H9 (cell line): ENCODE results near the gene KAZALD1. TPM values are rescaled to one million over a fixed set of nuclear protein-coding genes. Genes with fewer than 3 reads are reported as not detected.

Experiments
- DNase-seq: peaks from one replicate; pipeline ENCODE4 v3.0.0-alpha.2; 2017
- H2AFZ ChIP-seq: one replicate; pipeline ENCODE4 v1.6.1; 2013; ENCODE audit warnings: mild to moderate bottlenecking, low read length, control low read depth, moderate library complexity
- H2AK5ac ChIP-seq: 2 replicates; pipeline ENCODE4 v1.6.1; 2013; ENCODE audit warnings: low read length, control low read depth, mixed read lengths; ENCODE audit not compliant: insufficient read length
- H2BK120ac ChIP-seq: one replicate; pipeline ENCODE4 v1.6.1; 2013; ENCODE audit warnings: low read depth, mild to moderate bottlenecking, low read length, control low read depth, inconsistent platforms; ENCODE audit not compliant: poor library complexity, severe bottlenecking
- H2BK12ac ChIP-seq: 2 replicates; pipeline ENCODE4 v1.6.1; 2013; ENCODE audit warnings: low read length, control low read depth, mixed read lengths, low read depth; ENCODE audit not compliant: insufficient read length
- H2BK15ac ChIP-seq: 2 replicates; pipeline ENCODE4 v1.6.1; 2013; ENCODE audit warnings: low read depth, low read length, control low read depth
- H2BK20ac ChIP-seq: one replicate; pipeline ENCODE4 v1.6.1; 2013; ENCODE audit warnings: low read depth, mild to moderate bottlenecking, low read length, control low read depth, inconsistent platforms; ENCODE audit not compliant: poor library complexity, severe bottlenecking
- H2BK5ac ChIP-seq: 2 replicates; pipeline ENCODE4 v1.6.1; 2013; ENCODE audit warnings: low read length, control low read depth, mixed read lengths; ENCODE audit not compliant: insufficient read length
- H3K14ac ChIP-seq: 2 replicates; pipeline ENCODE4 v1.6.1; 2013; ENCODE audit warnings: low read length, control low read depth; ENCODE audit not compliant: insufficient read depth
- H3K18ac ChIP-seq: 2 replicates; pipeline ENCODE4 v1.6.1; 2013; ENCODE audit warnings: low read depth, mild to moderate bottlenecking, mixed read lengths, low read length, control low read depth; ENCODE audit not compliant: insufficient read length
- H3K23ac ChIP-seq: 2 replicates; pipeline ENCODE4 v1.6.1; 2013; ENCODE audit warnings: low read length, control low read depth, mixed read lengths, low read depth; ENCODE audit not compliant: insufficient read length
- H3K23me2 ChIP-seq: 2 replicates; pipeline ENCODE4 v1.6.1; 2013; ENCODE audit warnings: low read depth, mild to moderate bottlenecking, mixed read lengths, low read length, control low read depth; ENCODE audit not compliant: insufficient read length, poor library complexity, severe bottlenecking
- H3K27ac ChIP-seq: 2 replicates; pipeline ENCODE4 v1.5.1; 2013; ENCODE audit warnings: low read length, control low read depth, mixed read lengths, low read depth; ENCODE audit not compliant: insufficient read length
- H3K27me3 ChIP-seq: 2 replicates; pipeline ENCODE4 v1.6.1; 2013; ENCODE audit warnings: low read length, control low read depth, inconsistent platforms; ENCODE audit not compliant: insufficient read depth
- H3K4ac ChIP-seq: 2 replicates; pipeline ENCODE4 v1.6.1; 2013; ENCODE audit warnings: low read depth, mild to moderate bottlenecking, control low read depth, inconsistent platforms, low read length, moderate library complexity
- H3K4me1 ChIP-seq: 2 replicates; pipeline ENCODE4 v1.6.1; 2013; ENCODE audit warnings: low read length, control low read depth, inconsistent platforms; ENCODE audit not compliant: insufficient read depth
- H3K4me2 ChIP-seq: 2 replicates; pipeline ENCODE4 v1.6.1; 2013; ENCODE audit warnings: low read length, control low read depth, mixed read lengths; ENCODE audit not compliant: insufficient read length, insufficient read depth
- H3K56ac ChIP-seq: 2 replicates; pipeline ENCODE4 v1.6.1; 2013; ENCODE audit warnings: low read depth, mild to moderate bottlenecking, mixed read lengths, low read length, control low read depth; ENCODE audit not compliant: insufficient read length
- H3K79me1 ChIP-seq: 2 replicates; pipeline ENCODE4 v1.6.1; 2013; ENCODE audit warnings: low read depth, mild to moderate bottlenecking, moderate library complexity, low read length, control low read depth, inconsistent platforms; ENCODE audit not compliant: insufficient read depth, poor library complexity, severe bottlenecking
- H3K79me2 ChIP-seq: 2 replicates; pipeline ENCODE4 v1.6.1; 2013; ENCODE audit warnings: low read length, control low read depth, inconsistent platforms; ENCODE audit not compliant: insufficient read depth
- H3K9ac ChIP-seq: 2 replicates; pipeline ENCODE4 v1.6.1; 2013; ENCODE audit warnings: low read length, control low read depth, mixed read lengths; ENCODE audit not compliant: insufficient read length; ENCODE audit errors: extremely low read depth
- H3K9me3 ChIP-seq: one replicate; pipeline ENCODE4 v1.6.1; 2013; ENCODE audit warnings: low read depth, low read length, inconsistent platforms; ENCODE audit not compliant: control insufficient read depth
- H3T11ph ChIP-seq: one replicate; pipeline ENCODE4 v1.6.1; 2013; ENCODE audit warnings: mild to moderate bottlenecking, low read length, control low read depth, inconsistent platforms
- H4K20me1 ChIP-seq: one replicate; pipeline ENCODE4 v1.6.1; 2013; ENCODE audit not compliant: control insufficient read depth, insufficient read length, insufficient read depth
- H4K5ac ChIP-seq: 2 replicates; pipeline ENCODE4 v1.6.1; 2013; ENCODE audit warnings: low read depth, mild to moderate bottlenecking, mixed read lengths, low read length, control low read depth; ENCODE audit not compliant: insufficient read length
- H4K8ac ChIP-seq: replicated peaks from 2 replicates; pipeline ENCODE4 v1.6.1; 2013; ENCODE audit warnings: low read length, control low read depth, mixed read lengths, low read depth; ENCODE audit not compliant: insufficient read length
- H4K91ac ChIP-seq: 2 replicates; pipeline ENCODE4 v1.6.1; 2013; ENCODE audit warnings: low read depth, mild to moderate bottlenecking, moderate library complexity, mixed read lengths, low read length, control low read depth; ENCODE audit not compliant: insufficient read length
- H3K27ac Mint-ChIP-seq, 3 experiments: 2 replicates in 2 of 3; 3 replicates in 1 of 3; pipeline ENCODE4 v1.8.0; 2020 to 2021; ENCODE audit warnings: mixed read lengths in 3 of 3, mild to moderate bottlenecking in 1 of 3, moderate library complexity in 1 of 3
- H3K27me3 Mint-ChIP-seq: 2 replicates; pipeline ENCODE4 v1.8.0; 2021; ENCODE audit warnings: low read depth, mild to moderate bottlenecking, moderate library complexity, mixed read lengths
- H3K36me3 Mint-ChIP-seq, 3 experiments: 2 replicates in 2 of 3; 3 replicates in 1 of 3; pipeline ENCODE4 v1.8.0; 2020 to 2021; ENCODE audit warnings: low read depth in 3 of 3, mixed read lengths in 3 of 3; ENCODE audit not compliant: insufficient read depth in 1 of 3
- H3K4me1 Mint-ChIP-seq, 2 experiments: 2 replicates each; pipeline ENCODE4 v1.8.0; 2020; ENCODE audit warnings: mixed read lengths in 2 of 2
- H3K4me3 Mint-ChIP-seq, 2 experiments: 2 replicates in 1 of 2; 3 replicates in 1 of 2; pipeline ENCODE4 v1.8.0; 2020 to 2021; ENCODE audit warnings: mild to moderate bottlenecking in 2 of 2, mixed read lengths in 2 of 2, moderate library complexity in 1 of 2
- H3K9me3 Mint-ChIP-seq, 2 experiments: 2 replicates in 1 of 2; 3 replicates in 1 of 2; pipeline ENCODE4 v1.8.0; 2020; ENCODE audit warnings: mild to moderate bottlenecking in 2 of 2, mixed read lengths in 2 of 2, moderate library complexity in 1 of 2
- CTCF ChIP-seq: fragments of 200-600 bp; sonication (generic); conservative IDR thresholded peaks from 3 replicates; pipeline ENCODE4 v1.8.0; 2021; ENCODE audit warnings: antibody characterized with exemption, mild to moderate bottlenecking
- WGBS: extraction: QIAGEN DNeasy Blood & Tissue Kit; methylation state at CpG from one replicate; pipeline ENCODE4 v1.1.7; 2013; ENCODE audit warnings: missing lambda C conversion rate, low lambda C conversion rate, mixed read lengths; ENCODE audit not compliant: insufficient read length; ENCODE audit errors: extremely low coverage; 5-methylcytosine and 5-hydroxymethylcytosine counted together
- total RNA-seq: library from RNA; stranded (reverse); gene quantifications from 2 replicates; pipeline ENCODE4 v1.2.1, GENCODE V29; 2021

The KAZALD1 gene
- total RNA-seq, 1 experiment from 2014 or later = 2.9 TPM

GRCh38 chr10:101036726-101037125 lies 25.1 kb upstream of the KAZALD1 start:
- Histone ChIP-seq H3K23ac (no peak overlapping the region), H3K23me2 (peaks cover 6% of the 10 kb centered on the region), H3K27me3 (peaks cover 4% of the 10 kb centered on the region; the same call in 1 of the 2 replicates), H3T11ph (no peak overlapping the region), H2AFZ (no peak overlapping the region), H3K79me1 (no peaks in the 10 kb centered on the region), H4K20me1 (no peaks in the 10 kb centered on the region), H3K18ac (no peak overlapping the region), H3K56ac (no peak overlapping the region), H2BK5ac (no peak overlapping the region), H3K9ac (no peak overlapping the region), H2BK12ac (no peak overlapping the region), H3K14ac (no peak overlapping the region), H3K4ac (no peak overlapping the region), H4K8ac (no peak overlapping the region), H4K91ac (no peak overlapping the region), H4K5ac (no peak overlapping the region), H3K9me3 (no peaks in the 10 kb centered on the region), H3K79me2 (no peaks in the 10 kb centered on the region), H2BK120ac (no peak overlapping the region), H3K27ac (no peak overlapping the region), H3K4me1 (no peaks in the 10 kb centered on the region), H2AK5ac (no peak overlapping the region), H2BK20ac (no peak overlapping the region), H3K4me2 (no peak overlapping the region), H2BK15ac (no peak overlapping the region)
- H3K4me1 Mint-ChIP-seq = peaks cover 9 to 22% of the 10 kb centered on the region in 2 experiments
- H3K27me3 Mint-ChIP-seq = peaks cover 76% of the 10 kb centered on the region
- H3K36me3 Mint-ChIP-seq = no peaks in the 10 kb centered on the region
- H3K9me3 Mint-ChIP-seq = no peaks in the 10 kb centered on the region
- no peak for DNase-seq
- no peak overlapping the region for H3K4me3 Mint-ChIP-seq
- no peak for TF ChIP-seq CTCF
- no peak overlapping the region for H3K27ac Mint-ChIP-seq
- no CpG with 5 or more reads among the region's 7 CpGs for WGBS
